K562 (cell line): ENCODE results near the gene ACSS2. TPM values are rescaled to one million over a fixed set of nuclear protein-coding genes. Genes with fewer than 3 reads are reported as not detected.

ENCODE experiments used
- ARHGAP35 ChIP-seq: fragments of 450-650 bp; IDR thresholded peaks from 2 replicates; pipeline ENCODE4 v1.6.1; 2018; ENCODE audit not compliant: partially characterized antibody
- COPS2 ChIP-seq: fragments of 450-650 bp; conservative IDR thresholded peaks from 2 replicates; pipeline ENCODE4 v1.6.1; 2016; ENCODE audit warnings: mild to moderate bottlenecking, moderate library complexity
- CXXC5 ChIP-seq: fragments of 250-450 bp; sonication (Bioruptor Pico); IDR thresholded peaks from 2 replicates; pipeline ENCODE4 v1.8.0; 2022; ENCODE audit warnings: inconsistent platforms, mild to moderate bottlenecking, moderate library complexity
- E2F4 ChIP-seq: sonication (generic); formaldehyde crosslinking; IDR thresholded peaks from 2 replicates; pipeline ENCODE4 v1.8.0; 2022; ENCODE audit warnings: mild to moderate bottlenecking, low read depth, missing genetic modification reagents
- ERF ChIP-seq: fragments of 450-650 bp; formaldehyde crosslinking; IDR thresholded peaks from 2 replicates; pipeline ENCODE4 v1.4.0; 2020; ENCODE audit warnings: mild to moderate bottlenecking, mixed read lengths
- ESRRB ChIP-seq: fragments of 250-450 bp; sonication (Bioruptor Pico); IDR thresholded peaks from 2 replicates; pipeline ENCODE4 v1.5.0; 2020; ENCODE audit warnings: mild to moderate bottlenecking, moderate library complexity, borderline replicate concordance
- MLLT1 ChIP-seq, 2 experiments: fragments of 450-650 bp; IDR thresholded peaks; 2 replicates each; pipeline ENCODE4 v1.6.1; 2016
- OTX1 ChIP-seq: fragments of 450-650 bp; formaldehyde crosslinking; IDR thresholded peaks from 2 replicates; pipeline ENCODE4 v1.4.0; 2022; ENCODE audit warnings: mild to moderate bottlenecking
- POLR3G ChIP-seq: IDR thresholded peaks from 2 replicates; pipeline ENCODE4 v1.6.1; 2011; ENCODE audit not compliant: insufficient read length, insufficient replicate concordance; ENCODE audit errors: extremely low read depth
- RBM22 ChIP-seq: fragments of 200-400 bp; formaldehyde crosslinking; IDR thresholded peaks from 2 replicates; pipeline ENCODE4 v1.6.1; 2018; ENCODE audit warnings: low read length, low read depth; ENCODE audit not compliant: poor library complexity, severe bottlenecking
- SAFB2 ChIP-seq: fragments of 200-400 bp; formaldehyde crosslinking; IDR thresholded peaks from 2 replicates; pipeline ENCODE4 v1.6.1; 2018; ENCODE audit warnings: borderline replicate concordance, low read length, low read depth, moderate library complexity; ENCODE audit not compliant: severe bottlenecking
- SMARCA4 ChIP-seq: fragments of 450-650 bp; IDR thresholded peaks from 2 replicates; pipeline ENCODE4 v1.6.1; 2016
- SRSF9 ChIP-seq: fragments of 200-400 bp; formaldehyde crosslinking; IDR thresholded peaks from 2 replicates; pipeline ENCODE4 v1.6.1; 2017; ENCODE audit warnings: low read depth, low read length, borderline replicate concordance
- SUPT5H ChIP-seq: fragments of 450-650 bp; IDR thresholded peaks from 2 replicates; pipeline ENCODE4 v1.6.1; 2016
- ZBTB17 ChIP-seq: fragments of 450-650 bp; formaldehyde crosslinking; IDR thresholded peaks from 2 replicates; pipeline ENCODE4 v1.4.0; 2020; ENCODE audit warnings: mild to moderate bottlenecking
- ZC3H4 ChIP-seq: sonication (generic); formaldehyde crosslinking; IDR thresholded peaks from 2 replicates; pipeline ENCODE4 v1.9.0; 2021; ENCODE audit warnings: missing genetic modification reagents, borderline replicate concordance
- ZNF23 ChIP-seq: fragments of 250-450 bp; sonication (Bioruptor Pico); IDR thresholded peaks from 2 replicates; pipeline ENCODE4 v1.4.0; 2020; ENCODE audit warnings: mild to moderate bottlenecking
- ZNF311 ChIP-seq: fragments of 250-450 bp; sonication (Bioruptor Pico); IDR thresholded peaks from 2 replicates; pipeline ENCODE4 v1.4.0; 2020; ENCODE audit warnings: mild to moderate bottlenecking, moderate library complexity
- ZNF431 ChIP-seq: sonication (generic); formaldehyde crosslinking; IDR thresholded peaks from 2 replicates; pipeline ENCODE4 v1.8.0; 2022; ENCODE audit warnings: mild to moderate bottlenecking, missing genetic modification reagents
- ZNF589 ChIP-seq: fragments of 200-800 bp; sonication (Bioruptor generic); IDR thresholded peaks from 2 replicates; pipeline ENCODE4 v1.6.1; 2016; ENCODE audit warnings: low read depth, missing genetic modification characterization, missing compliant biosample characterization
- polyA plus RNA-seq, 8 experiments: library from polyadenylated mRNA; depleted of rRNA in 4 of 8; stranded (reverse) in 5 of 8; unstranded in 3 of 8; fragments of >200 nt; fragmentation: Nextera tagmentation in 2 of 8; fragmentation: Illumina TruSeq in 1 of 8; extraction: Ambion mirVana in 2 of 8; extraction: Trizol in 1 of 8; gene quantifications; 2 replicates each; pipeline versions ENCODE4 v1.2.1 to v1.2.3, GENCODE V29; 2011 to 2014; ENCODE audit warnings: inconsistent platforms in 1 of 8, missing spikeins in 1 of 8
- total RNA-seq, 7 experiments: library from RNA; depleted of rRNA in 6 of 7; stranded (reverse); fragments of >200 nt in 6 of 7; fragmentation: Illumina TruSeq in 2 of 7; extraction: Trizol in 2 of 7; gene quantifications; 2 replicates each; pipeline versions ENCODE4 v1.2.1 to v1.2.3, GENCODE V29; 2011 to 2021; ENCODE audit warnings: low replicate concordance in 1 of 7
- TF ChIP-seq, protein P1 (sequence below): fragments of 450-650 bp; IDR thresholded peaks from 2 replicates; pipeline ENCODE4 v1.6.1; 2014; ENCODE audit warnings: low read depth, mild to moderate bottlenecking, moderate library complexity, borderline replicate concordance
- TF ChIP-seq, protein P2 (sequence below): fragments of 250-450 bp; sonication (Bioruptor Pico); IDR thresholded peaks from 2 replicates; pipeline ENCODE4 v1.5.0; 2021; ENCODE audit warnings: mild to moderate bottlenecking, borderline replicate concordance

ACSS2 gene
- total and polyA plus RNA-seq, 9 of the 15 experiments (the other 6 are each of a cell fraction or from before 2014, with no cell fraction given) = 21.9 to 246 (median 66.2) TPM

DNA sequence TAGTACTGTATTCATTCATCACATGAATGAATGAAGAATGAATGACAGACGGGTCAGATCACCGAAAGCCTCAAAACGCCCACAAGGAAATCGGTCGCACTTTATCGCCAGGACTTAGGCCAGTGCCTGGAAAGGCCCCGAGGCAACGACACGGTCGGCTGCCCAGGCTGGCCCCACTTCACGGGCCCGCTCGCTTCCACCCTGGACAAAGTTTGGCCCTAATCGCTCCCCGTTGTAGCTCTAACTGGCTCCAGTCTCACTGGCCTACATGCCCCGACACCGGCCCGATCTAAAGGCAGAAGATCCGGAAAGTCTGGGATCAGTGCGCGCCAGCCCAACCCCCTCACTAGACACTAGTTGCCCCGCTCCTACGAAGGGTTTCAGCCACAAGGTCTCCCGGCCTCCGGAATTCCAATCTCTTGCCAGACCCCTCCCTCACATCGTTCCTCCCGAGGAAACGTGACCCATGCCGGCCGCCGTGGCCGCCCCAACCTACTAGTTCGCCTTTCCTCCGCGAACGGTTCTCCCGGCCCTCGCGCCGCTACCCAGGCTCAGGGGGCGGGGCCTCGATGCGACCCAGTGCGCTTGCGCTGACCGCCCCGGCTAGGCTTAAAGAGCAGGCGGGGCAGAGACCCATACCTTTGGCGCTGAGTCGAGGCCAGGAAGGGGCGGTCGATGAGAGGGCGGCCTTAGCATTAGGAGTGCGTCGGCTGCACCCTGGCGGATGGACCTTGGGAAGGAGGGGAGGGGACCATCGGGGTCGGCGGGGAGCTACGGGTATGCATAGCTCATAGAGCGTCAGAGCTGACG, 79.0 kb downstream of the ACSS2 start, which contains the start of the genes GSS and MYH7B (continued):
- TF ChIP-seq RBM22 (no peak), ESRRB (CRISPR knock-in tag) (no peak), SRSF9 (no peak), SUPT5H (peak; percentile 96), ARHGAP35 (no peak), CXXC5 (CRISPR knock-in tag) (peak; percentile 65; the same call in 1 of the 2 replicates), SMARCA4 (no peak), MLLT1 (IDR thresholded peaks at IDR 0.05) (peak in 1 of 2 experiments; percentile 35; a peak in 1 of 4 replicates), ZNF431 (CRISPR knock-in tag) (no peak), ZBTB17 (CRISPR knock-in tag) (peak; percentile 79), ZNF311 (CRISPR knock-in tag) (no peak), ZNF23 (no peak), ERF (CRISPR knock-in tag) (no peak; the same call in 1 of the 2 replicates), POLR3G (no peak), OTX1 (CRISPR knock-in tag) (0 out of 2 replicates have a peak, but pooled peaks have one; percentile 55), ZNF589 (0 out of 2 replicates have a peak, but pooled peaks have one; percentile 29), COPS2 (no peak), E2F4 (CRISPR knock-in tag) (no peak), ZC3H4 (CRISPR knock-in tag) (no peak), SAFB2 (no peak)
- TF ChIP-seq, protein P1, sequence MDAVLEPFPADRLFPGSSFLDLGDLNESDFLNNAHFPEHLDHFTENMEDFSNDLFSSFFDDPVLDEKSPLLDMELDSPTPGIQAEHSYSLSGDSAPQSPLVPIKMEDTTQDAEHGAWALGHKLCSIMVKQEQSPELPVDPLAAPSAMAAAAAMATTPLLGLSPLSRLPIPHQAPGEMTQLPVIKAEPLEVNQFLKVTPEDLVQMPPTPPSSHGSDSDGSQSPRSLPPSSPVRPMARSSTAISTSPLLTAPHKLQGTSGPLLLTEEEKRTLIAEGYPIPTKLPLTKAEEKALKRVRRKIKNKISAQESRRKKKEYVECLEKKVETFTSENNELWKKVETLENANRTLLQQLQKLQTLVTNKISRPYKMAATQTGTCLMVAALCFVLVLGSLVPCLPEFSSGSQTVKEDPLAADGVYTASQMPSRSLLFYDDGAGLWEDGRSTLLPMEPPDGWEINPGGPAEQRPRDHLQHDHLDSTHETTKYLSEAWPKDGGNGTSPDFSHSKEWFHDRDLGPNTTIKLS = peak; percentile 15; the same call in 1 of the 2 replicates
- TF ChIP-seq, protein P2, sequence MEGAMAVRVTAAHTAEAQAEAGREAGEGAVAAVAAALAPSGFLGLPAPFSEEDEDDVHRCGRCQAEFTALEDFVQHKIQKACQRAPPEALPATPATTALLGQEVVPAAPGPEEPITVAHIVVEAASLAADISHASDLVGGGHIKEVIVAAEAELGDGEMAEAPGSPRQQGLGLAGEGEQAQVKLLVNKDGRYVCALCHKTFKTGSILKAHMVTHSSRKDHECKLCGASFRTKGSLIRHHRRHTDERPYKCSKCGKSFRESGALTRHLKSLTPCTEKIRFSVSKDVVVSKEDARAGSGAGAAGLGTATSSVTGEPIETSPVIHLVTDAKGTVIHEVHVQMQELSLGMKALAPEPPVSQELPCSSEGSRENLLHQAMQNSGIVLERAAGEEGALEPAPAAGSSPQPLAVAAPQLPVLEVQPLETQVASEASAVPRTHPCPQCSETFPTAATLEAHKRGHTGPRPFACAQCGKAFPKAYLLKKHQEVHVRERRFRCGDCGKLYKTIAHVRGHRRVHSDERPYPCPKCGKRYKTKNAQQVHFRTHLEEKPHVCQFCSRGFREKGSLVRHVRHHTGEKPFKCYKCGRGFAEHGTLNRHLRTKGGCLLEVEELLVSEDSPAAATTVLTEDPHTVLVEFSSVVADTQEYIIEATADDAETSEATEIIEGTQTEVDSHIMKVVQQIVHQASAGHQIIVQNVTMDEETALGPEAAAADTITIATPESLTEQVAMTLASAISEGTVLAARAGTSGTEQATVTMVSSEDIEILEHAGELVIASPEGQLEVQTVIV (CRISPR knock-in tag) = no peak
